Ecto neural progenitor cell (in vitro differentiated cells): ENCODE data around the gene RUNX2.

Source experiments
- DNase-seq: peaks from one replicate; pipeline ENCODE4 v3.0.0-alpha.2; 2018; ENCODE audit warnings: low spot score

The RUNX2 gene

DNA sequence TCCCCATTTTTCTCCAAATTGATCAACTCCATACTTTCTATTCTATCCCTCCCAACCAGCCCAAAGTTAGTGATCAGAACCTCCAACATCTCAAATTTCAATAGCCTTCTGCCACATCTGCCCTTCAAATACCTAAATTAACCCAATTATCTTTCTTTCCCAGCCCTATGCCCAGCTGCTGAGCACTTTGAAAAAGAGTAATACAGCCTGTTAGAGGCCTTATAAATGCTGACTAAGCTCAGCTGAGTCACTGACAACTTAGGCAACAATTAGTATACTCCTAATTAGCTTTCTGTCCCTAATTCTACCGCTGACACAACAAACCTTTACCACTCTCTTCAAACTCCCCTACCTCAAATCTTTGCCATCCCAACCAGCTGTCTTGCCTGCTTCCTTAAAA is 23.5 kb downstream of the RUNX2 start:
- no peak for DNase-seq

- DNase-seq: no peak
These were observed 25.5 kb downstream of the RUNX2 start for GRCh38 chr6:45353654-45354053.

DNA sequence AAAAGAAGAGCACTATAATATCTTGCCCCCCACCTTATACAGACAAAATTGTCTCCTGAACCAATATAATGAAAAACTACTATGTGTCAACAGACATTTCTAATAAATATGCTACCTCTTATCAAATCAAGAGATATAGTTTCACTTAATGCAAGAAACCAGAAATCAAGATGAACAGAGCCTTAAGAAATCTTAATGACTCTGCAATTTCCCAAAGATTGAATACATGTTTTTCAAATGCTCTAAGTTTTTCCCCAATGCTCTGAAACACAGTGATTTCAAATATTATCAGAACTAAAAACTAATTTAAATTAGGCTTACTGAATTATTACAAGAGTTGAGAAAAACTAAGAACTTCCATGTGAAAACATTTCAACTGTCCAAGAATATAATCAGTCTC is 36.3 kb downstream of the RUNX2 start:
- no peak for DNase-seq

DNA sequence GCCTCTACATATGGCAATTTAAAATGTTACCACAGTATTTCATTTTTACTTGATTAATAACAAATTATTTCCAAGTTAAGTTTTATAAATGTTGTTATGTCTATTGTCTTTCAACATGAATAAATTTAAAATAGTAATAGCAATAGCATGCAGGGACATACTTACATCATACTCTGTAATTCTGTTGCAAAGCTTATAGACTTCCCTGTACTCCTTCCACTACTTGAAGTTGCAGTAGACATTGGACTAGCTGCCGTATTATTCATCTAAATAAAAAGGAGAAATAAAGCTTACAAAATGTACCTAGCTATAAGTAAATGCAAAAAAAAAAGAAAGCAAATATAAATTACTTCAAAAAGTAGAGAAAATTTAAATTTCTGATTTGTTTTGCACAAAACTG is 36.9 kb downstream of the RUNX2 start:
- no peak for DNase-seq

- no peak for DNase-seq
These were observed 38.4 kb downstream of the RUNX2 start for GRCh38 chr6:45366534-45366933.

DNA sequence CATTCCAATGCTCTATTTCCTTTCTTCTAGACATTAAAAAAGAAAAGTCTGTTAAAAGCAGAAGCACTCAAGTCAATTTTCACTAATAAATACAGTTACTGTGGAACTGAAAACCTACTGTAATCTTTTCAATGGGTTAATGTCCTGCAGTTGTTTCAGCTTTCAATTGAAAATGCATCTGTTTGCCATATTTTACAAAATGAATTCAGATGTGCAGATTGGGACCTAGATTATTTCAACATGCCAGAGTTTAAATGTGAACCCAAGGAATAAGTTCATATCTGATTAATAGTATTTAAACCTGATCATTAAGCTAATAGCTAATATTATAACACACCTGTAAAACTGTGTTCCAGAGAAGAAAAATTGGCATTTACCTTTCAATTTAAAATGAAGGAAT is 39.9 kb downstream of the RUNX2 start:
- no peak for DNase-seq

GRCh38 chr6:45369870-45370269 is 41.7 kb downstream of the RUNX2 start:
- no peak for DNase-seq

- DNase-seq: no peak
These were observed 43.9 kb downstream of the RUNX2 start for GRCh38 chr6:45371924-45372573.

GRCh38 chr6:45375449-45375848 is 47.3 kb downstream of the RUNX2 start:
- DNase-seq: no peak

GRCh38 chr6:45376310-45377042 is 48.3 kb downstream of the RUNX2 start:
- DNase-seq: no peak

DNA sequence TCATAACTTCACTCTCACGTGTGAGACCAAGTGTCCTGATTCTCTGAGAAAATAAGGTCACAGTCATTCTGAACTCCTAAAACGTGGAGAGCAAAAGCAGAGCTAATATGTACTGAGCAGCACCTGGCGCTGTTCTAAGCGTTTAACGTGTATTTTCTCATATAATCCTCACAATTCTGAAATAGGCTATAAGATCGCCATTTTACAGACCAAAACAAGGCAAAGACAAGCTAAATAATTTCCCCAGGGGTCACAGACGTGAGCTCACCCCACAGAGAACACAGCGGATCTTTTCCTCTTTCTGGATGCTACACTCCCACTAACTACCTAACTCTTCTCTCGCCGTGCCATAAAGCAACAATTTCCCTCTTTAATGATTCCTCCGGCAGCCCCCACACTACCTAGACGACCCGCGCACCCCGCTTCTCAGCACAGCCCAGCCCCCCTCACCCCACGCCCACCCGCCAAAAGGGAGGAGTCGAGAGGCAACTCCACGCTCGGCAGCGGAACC is 49.0 kb downstream of the RUNX2 start:
- no peak for DNase-seq

DNA sequence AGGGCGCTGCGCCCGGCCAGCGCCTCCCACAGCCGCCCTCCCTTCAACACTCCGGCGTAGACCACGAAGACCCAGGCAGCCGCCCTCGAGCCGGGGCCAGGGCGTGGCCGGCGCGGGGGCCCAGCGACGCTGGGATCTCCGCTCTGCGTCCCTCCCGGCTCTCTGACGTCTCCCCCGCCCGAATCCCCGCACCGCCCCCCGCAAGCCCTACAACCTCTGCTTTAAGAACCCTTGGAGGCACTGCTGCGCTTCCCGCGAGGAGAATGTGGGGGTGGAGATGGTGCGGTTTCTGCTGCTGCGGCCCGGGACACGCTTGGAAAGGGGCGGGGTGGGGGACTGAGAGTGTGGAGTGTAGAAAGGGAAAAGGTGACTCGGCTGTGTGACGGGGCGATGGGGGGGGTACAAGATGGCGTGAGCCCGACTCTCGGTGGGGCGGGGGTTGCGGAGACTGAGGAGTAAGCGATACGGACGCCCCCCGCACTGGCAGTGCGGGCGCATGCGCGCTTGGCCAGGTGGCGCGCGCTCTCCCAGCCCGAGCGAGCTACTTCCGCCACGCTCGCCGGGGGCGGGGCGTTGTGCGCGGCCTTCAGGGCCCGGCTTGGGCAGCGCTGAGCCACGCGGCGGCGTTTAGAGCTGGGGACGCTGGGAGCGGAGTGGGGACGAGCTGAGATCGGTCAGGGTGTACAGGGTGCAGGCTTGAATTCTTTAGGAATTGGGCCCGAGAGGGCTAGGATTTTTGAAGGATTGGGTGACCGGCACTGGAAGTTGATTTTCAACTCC is 49.6 kb downstream of the RUNX2 start, which contains the start of gene SUPT3H:
Gene SUPT3H (minus strand): TSS at position 381 of the 780 bp plus-strand sequence.
- peak; percentile 93 for DNase-seq

DNA sequence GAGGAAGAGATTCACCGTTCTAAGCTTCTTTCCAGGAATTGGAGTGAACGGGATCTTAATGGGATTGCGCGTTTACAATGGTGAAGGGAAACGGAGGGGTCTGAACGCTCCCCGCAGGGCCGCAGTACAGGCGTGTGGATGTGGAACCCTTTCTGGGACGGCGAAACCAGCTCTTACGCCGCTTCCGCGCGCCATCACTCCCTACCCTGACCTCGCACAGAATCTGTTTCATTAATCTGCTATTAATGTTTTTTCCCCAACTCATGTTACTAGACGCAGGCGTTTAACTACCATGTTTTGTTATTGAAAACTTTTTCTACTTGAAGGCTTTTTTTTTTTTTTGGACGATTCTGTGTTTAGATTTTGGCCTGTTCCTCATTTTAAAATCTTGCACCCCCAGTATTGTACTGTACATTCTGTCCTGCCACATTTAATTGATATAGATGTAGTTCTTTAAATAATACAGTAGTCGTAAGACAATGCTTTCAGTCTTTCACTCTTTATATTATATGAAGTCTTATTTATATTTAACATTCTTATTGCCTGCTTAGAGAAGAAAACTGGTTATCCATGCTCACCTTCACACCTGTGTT is 50.3 kb downstream of the RUNX2 start:
- DNase-seq: no peak

GRCh38 chr6:45382391-45382790 is 54.3 kb downstream of the RUNX2 start:
- DNase-seq: no peak

GRCh38 chr6:45386501-45386900 is 58.4 kb downstream of the RUNX2 start:
- DNase-seq: no peak

DNA sequence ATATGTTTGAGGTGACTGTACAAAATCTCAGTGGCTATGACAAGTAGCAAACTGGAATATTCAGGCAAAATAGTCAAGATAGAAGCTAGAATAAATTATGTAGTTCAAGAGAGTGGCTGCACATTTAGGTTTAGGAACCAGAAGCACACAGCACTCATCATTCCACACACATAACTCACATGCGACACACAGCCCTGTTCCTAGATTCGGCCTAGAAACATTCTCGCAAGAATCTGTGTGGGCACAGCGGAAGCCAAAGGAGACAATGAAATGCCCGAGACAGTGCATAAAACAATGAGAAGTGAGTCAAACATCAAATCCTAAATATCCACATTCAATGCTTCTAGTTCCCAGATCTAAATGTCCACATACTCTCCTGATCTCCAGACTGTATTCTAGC is 59.1 kb downstream of the RUNX2 start:
- DNase-seq: no peak

GRCh38 chr6:45388328-45388727 is 60.2 kb downstream of the RUNX2 start:
- DNase-seq: no peak

DNA sequence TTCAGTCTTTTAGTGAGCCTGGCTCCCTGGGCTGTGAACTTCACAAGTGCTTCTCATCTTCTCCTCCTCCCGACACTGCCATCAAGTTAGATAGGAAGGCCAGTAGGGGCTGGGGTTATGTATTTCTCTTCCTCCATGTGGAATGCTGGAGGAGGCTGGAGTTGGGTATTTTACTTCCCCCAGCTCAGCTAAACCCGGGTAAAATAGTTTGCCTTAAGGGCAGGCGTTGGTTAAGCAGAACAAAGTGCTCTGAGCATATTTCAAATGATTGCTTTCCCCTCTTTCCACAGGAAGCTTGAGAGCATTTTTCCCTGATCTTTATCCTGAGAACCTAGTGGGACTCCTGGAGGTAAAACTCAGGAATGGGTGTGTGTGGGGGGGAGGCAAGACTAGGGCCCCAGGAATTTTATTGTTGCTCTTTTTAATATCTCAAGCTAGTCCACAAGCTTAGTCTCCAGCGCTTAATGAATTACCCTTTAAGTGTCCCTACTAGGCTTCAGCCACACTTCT is 66.5 kb downstream of the RUNX2 start:
- DNase-seq: no peak

GRCh38 chr6:45398075-45398813 is 70.1 kb downstream of the RUNX2 start:
- no peak for DNase-seq

DNA sequence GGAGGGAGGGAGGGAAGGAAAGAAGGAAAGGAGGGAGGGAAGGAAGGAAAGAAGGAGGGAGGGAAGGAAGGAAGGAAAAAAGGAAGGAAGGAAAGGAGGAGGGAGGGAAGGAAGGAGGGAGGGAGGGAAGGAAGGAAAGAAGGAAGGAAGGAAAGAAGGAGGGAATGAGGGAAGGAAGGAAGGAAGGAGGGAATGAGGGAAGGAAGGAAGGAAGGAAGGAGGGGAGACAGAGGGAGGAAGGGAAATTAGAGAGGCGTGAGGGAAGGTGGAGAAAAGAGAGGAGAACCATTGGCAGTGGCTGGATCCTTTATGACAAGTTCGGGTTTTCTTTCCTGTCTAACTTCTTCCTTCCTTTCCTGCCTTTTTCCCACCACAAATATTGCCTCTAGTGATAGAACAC is 71.9 kb downstream of the RUNX2 start:
- no peak for DNase-seq

- no peak for DNase-seq
These were observed 83.8 kb downstream of the RUNX2 start for GRCh38 chr6:45411959-45412358.
